Karpas-422 (cell line): Measurements from ENCODE around the gene MAPK13. TPM values are rescaled to one million over a fixed set of nuclear protein-coding genes. Genes with fewer than 3 reads are reported as not detected.
A peak's percentile ranks its signal among the peaks of the same experiment; 100 is the strongest.
"Not testable (repeated sequence)": the region's sequence is repeated elsewhere in the genome, so short reads cannot be mapped to it uniquely, and the experiment has no call there.

Experiments
- DNase-seq: peaks from one replicate; pipeline ENCODE4 v3.0.0-alpha.2; 2015
- H2AFZ ChIP-seq: fragments of 200-600 bp; sonication (generic); 2 replicates; pipeline ENCODE4 v1.6.1; 2014; ENCODE audit warnings: antibody characterized with exemption, low read length, mixed read lengths
- H3K27ac ChIP-seq: fragments of 200-600 bp; sonication (generic); 2 replicates; pipeline ENCODE4 v1.5.1; 2014; ENCODE audit warnings: mild to moderate bottlenecking, low read length, moderate library complexity
- H3K27me3 ChIP-seq: fragments of 200-600 bp; sonication (generic); 2 replicates; pipeline ENCODE4 v1.6.1; 2014; ENCODE audit warnings: low read length, mixed read lengths
- H3K36me3 ChIP-seq: fragments of 200-600 bp; sonication (generic); 2 replicates; pipeline ENCODE4 v1.6.1; 2014; ENCODE audit warnings: low read length, mixed read lengths; ENCODE audit not compliant: insufficient read depth
- H3K4me1 ChIP-seq: fragments of 200-600 bp; sonication (generic); 2 replicates; pipeline ENCODE4 v1.6.1; 2014; ENCODE audit warnings: mild to moderate bottlenecking, low read length, mixed read lengths
- H3K4me2 ChIP-seq: fragments of 200-600 bp; sonication (generic); 2 replicates; pipeline ENCODE4 v1.6.1; 2014; ENCODE audit warnings: low read length, low read depth, mild to moderate bottlenecking; ENCODE audit not compliant: poor library complexity, severe bottlenecking
- H3K4me3 ChIP-seq: fragments of 200-600 bp; sonication (generic); 2 replicates; pipeline ENCODE4 v1.5.1; 2014; ENCODE audit warnings: mild to moderate bottlenecking, antibody characterized with exemption, low read length, mixed read lengths
- H3K79me2 ChIP-seq: fragments of 200-600 bp; sonication (generic); 2 replicates; pipeline ENCODE4 v1.6.1; 2014; ENCODE audit warnings: mild to moderate bottlenecking, low read length, mixed read lengths
- H3K9ac ChIP-seq: fragments of 200-600 bp; sonication (generic); 2 replicates; pipeline ENCODE4 v1.6.0; 2014; ENCODE audit warnings: low read length
- H3K9me2 ChIP-seq: fragments of 200-600 bp; sonication (generic), shearing (Covaris generic); replicated peaks from 2 replicates; pipeline ENCODE4 v1.6.0; 2014; ENCODE audit warnings: mild to moderate bottlenecking, low read length, moderate library complexity; ENCODE audit not compliant: insufficient read depth
- H3K9me3 ChIP-seq: fragments of 300-700, 200-600 bp; sonication (generic); 2 replicates; pipeline ENCODE4 v1.6.1; 2014; ENCODE audit warnings: low read length, mixed read lengths
- H4K20me1 ChIP-seq: fragments of 200-600 bp; sonication (generic); 2 replicates; pipeline ENCODE4 v1.6.1; 2014; ENCODE audit warnings: mild to moderate bottlenecking, antibody characterized with exemption, low read length, low read depth; ENCODE audit not compliant: insufficient read depth
- total RNA-seq: library from RNA; depleted of rRNA; stranded (reverse); fragments of >200 nt; shearing (Covaris generic); gene quantifications from 2 replicates; pipeline ENCODE4 v1.2.3, GENCODE V29; 2014; ENCODE audit warnings: low replicate concordance; rRNA removed

MAPK13 gene
- total RNA-seq = 1.6 and 2.1 TPM in 2 replicates

DNA sequence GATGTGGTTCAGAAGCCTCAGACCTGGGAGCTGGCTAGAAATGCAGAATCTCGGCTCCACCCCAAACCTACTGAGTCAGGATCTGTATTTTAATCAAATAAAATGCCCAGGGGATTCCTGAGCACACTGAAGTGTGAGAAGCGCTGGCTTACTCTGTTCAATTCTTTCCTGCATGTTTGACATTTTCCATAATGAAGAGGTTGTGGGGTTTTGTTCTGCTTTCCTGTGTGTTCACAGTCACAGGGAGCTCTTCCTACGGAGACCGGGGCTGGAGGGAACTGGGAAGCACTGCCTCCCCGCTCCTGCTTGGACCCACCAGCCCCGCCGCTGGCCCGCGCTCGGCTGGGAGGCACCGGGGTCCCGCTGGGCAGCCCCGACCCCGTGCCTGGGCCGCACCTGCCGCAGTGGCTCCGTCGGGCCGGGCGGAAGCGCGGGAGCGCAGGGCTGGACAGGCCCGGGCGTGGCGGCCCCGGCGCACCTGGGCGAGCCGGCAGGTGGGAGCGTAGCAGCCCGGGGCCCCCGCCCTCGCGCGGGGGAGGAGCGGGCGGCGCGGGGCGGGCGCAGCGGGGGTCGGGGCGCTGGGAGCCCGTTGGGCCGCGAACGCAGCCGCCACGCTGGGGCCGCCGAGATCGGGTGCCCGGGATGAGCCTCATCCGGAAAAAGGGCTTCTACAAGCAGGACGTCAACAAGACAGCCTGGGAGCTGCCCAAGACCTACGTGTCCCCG is at the start of gene MAPK13:
Gene MAPK13 (plus strand): TSS at position 573 of the 726 bp plus-strand sequence. CDS start 70 bp downstream, at position 643.
- Histone ChIP-seq H3K27ac (no peak within 1 kb of the TSS), H3K4me3 (peak within 1 kb of the TSS; percentile 61; the same call in 1 of the 2 replicates), H3K9ac (peak within 1 kb of the TSS; percentile 64), H4K20me1 (no peaks in the 10 kb centered on the region), H3K79me2 (no peaks in the 10 kb centered on the region), H3K9me3 (no peaks in the 10 kb centered on the region), H3K36me3 (no peaks in the 10 kb centered on the region), H3K4me1 (peaks cover 31% of the 10 kb centered on the region), H3K9me2 (no peaks in the 10 kb centered on the region), H3K4me2 (peak within 1 kb of the TSS; percentile 74), H2AFZ (peak within 1 kb of the TSS; percentile 96; the same call in 1 of the 2 replicates), H3K27me3 (no peaks in the 10 kb centered on the region)
- peak; percentile 59 for DNase-seq

- H2AFZ ChIP-seq = no peak overlapping the region
- H3K4me3 ChIP-seq = no peak overlapping the region
- no peak overlapping the region for H3K27ac ChIP-seq
- H3K9me3 ChIP-seq = peaks cover 3% of the 10 kb centered on the region
- no peak for DNase-seq
- peaks cover 46% of the 10 kb centered on the region for H3K79me2 ChIP-seq
- H3K9me2 ChIP-seq = no peaks in the 10 kb centered on the region
- H3K27me3 ChIP-seq = no peaks in the 10 kb centered on the region
- no peak overlapping the region for H3K4me2 ChIP-seq
- H3K36me3 ChIP-seq = peaks cover 70% of the 10 kb centered on the region
- no peaks in the 10 kb centered on the region for H4K20me1 ChIP-seq
- peaks cover 38% of the 10 kb centered on the region for H3K4me1 ChIP-seq
- H3K9ac ChIP-seq = no peak overlapping the region
Observed at GRCh38 chr6:36082318-36082717, 48.0 kb upstream of the MAPK13 start.

DNA sequence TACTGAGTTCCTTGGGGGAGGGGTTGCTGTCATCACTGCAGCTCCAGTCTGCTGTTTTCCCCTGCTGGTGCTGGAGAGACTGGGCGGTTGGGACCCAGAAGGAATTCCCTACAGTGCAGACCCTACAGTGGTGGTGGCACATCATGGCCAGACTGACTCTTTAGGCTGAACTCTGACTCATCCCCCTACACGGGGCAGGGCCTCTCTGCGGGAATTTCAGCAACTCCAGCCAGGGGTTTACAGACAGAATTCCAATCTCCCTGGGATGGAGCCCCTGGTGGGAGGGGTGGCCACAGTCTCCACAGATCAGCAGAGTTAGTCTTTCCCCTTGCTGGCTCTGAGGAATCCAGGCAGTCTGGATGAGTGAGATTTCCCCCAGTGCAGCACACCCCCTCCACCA is 46.9 kb upstream of the MAPK13 start:
- Histone ChIP-seq H3K9ac (no peak overlapping the region), H3K27ac (no peak overlapping the region), H3K4me2 (no peak overlapping the region), H2AFZ (no peak overlapping the region), H3K36me3 (peaks cover 61% of the 10 kb centered on the region), H3K4me3 (no peak overlapping the region), H4K20me1 (no peaks in the 10 kb centered on the region), H3K27me3 (no peaks in the 10 kb centered on the region), H3K79me2 (peaks cover 36% of the 10 kb centered on the region), H3K4me1 (peaks cover 39% of the 10 kb centered on the region), H3K9me3 (peaks cover 3% of the 10 kb centered on the region), H3K9me2 (no peaks in the 10 kb centered on the region)
- DNase-seq = no peak

DNA sequence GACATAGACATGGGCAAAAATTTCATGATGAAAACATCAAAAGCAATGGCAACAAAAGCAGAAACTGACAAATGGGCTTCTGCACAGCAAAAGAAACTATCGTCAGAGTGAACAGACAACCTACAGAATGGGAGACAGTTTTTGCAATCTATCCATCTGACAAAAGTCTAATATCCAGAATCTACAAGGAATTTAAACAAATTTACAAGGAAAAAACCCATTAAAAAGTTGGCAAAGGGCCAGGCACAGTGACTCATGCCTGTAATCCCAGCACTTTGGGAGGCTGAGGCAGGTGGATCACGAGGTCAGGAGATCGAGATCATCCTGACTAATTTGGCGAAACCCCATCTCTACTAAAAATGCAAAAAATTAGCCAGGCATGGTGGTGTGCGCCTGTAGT is 42.1 kb upstream of the MAPK13 start:
- H3K79me2 ChIP-seq, H3K4me3 ChIP-seq, H3K9ac ChIP-seq, H3K9me2 ChIP-seq, DNase-seq, H3K4me2 ChIP-seq, H4K20me1 ChIP-seq, H3K9me3 ChIP-seq, H2AFZ ChIP-seq, H3K27ac ChIP-seq, H3K27me3 ChIP-seq: not testable (repeated sequence)
- Histone ChIP-seq H3K4me1 (peaks cover 34% of the 10 kb centered on the region), H3K36me3 (peaks cover 16% of the 10 kb centered on the region; the same call in 1 of the 2 replicates)

DNA sequence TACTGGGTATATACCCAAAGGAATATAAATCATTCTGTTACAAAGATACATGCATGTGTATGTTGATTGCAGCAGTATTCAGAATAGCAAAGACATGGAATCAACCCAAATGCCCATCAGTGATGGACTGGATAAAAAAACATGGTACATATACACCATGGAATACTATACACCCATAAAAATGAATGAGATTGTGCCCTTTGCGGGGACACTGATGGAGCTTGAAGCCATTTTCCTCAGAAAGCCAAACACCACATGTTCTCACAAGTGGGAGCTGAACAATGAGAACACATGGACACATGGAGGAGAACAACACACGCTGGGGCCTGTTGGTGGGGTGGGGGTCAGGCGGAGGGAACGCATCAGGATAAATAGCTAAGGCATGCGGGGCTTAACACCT is 41.3 kb upstream of the MAPK13 start:
- H3K27me3 ChIP-seq = no peaks in the 10 kb centered on the region
- peaks cover 10% of the 10 kb centered on the region; the same call in 1 of the 2 replicates for H3K36me3 ChIP-seq
- no peaks in the 10 kb centered on the region for H3K79me2 ChIP-seq
- no peak overlapping the region for H3K27ac ChIP-seq
- H3K4me3 ChIP-seq = no peak overlapping the region
- no peak overlapping the region for H3K4me2 ChIP-seq
- no peak overlapping the region for H3K9ac ChIP-seq
- no peaks in the 10 kb centered on the region for H3K9me3 ChIP-seq
- DNase-seq = no peak
- no peaks in the 10 kb centered on the region for H3K9me2 ChIP-seq
- H4K20me1 ChIP-seq = no peaks in the 10 kb centered on the region
- H3K4me1 ChIP-seq = peaks cover 33% of the 10 kb centered on the region
- H2AFZ ChIP-seq = no peak overlapping the region

- Histone ChIP-seq H3K4me2 (no peak overlapping the region), H3K79me2 (peaks cover 10% of the 10 kb centered on the region; the same call in 1 of the 2 replicates), H3K9ac (no peak overlapping the region), H3K4me1 (peaks cover 14% of the 10 kb centered on the region), H3K27ac (0 out of 2 replicates have a peak overlapping the region, but pooled peaks have one; percentile 7), H3K4me3 (no peak overlapping the region), H3K9me2 (no peaks in the 10 kb centered on the region), H4K20me1 (no peaks in the 10 kb centered on the region), H3K9me3 (no peaks in the 10 kb centered on the region), H3K36me3 (peaks cover 6% of the 10 kb centered on the region; the same call in 1 of the 2 replicates), H3K27me3 (no peaks in the 10 kb centered on the region), H2AFZ (no peak overlapping the region)
- no peak for DNase-seq
Observed at GRCh38 chr6:36094238-36094637, 36.1 kb upstream of the MAPK13 start.

DNA sequence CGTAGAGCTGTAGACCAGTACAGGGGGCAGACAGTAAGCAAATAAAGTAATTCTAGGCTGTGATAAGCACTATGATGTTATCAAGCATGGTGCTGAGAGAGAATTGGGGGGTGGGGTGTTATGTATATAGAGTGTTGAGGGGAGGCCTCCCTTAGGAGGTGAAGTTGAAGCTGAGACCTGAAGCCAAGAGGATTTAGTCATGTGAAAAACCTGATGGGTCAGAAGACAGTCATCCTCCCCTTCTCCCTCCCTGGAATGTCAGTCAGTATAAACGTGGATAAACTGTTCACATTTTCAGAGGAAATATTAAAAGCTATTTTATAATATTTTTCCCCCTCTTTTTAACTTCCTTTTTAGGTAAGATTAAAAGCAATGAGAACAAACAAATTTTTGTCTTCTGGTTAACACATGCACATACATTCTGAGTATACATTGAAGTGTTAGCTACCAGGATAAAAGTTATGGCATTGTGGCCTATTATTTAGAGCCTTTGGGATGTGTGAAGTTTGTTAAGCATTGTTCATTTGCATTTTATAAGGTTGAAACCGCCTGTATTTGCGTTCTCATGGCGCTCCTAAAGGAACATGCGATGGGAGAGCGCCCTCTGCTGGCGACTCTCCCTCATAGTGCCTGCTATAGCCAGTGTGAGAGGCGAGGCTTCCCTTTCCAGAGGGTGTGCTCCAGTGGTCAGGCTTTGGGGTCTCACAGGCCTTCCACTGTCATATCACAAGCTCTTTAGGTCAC is 35.4 kb upstream of the MAPK13 start:
- H3K27me3 ChIP-seq = no peaks in the 10 kb centered on the region
- peaks cover 6% of the 10 kb centered on the region; the same call in 1 of the 2 replicates for H3K36me3 ChIP-seq
- H4K20me1 ChIP-seq = no peaks in the 10 kb centered on the region
- H3K4me1 ChIP-seq = peaks cover 17% of the 10 kb centered on the region
- 0 out of 2 replicates have a peak overlapping the region, but pooled peaks have one; percentile 7 for H3K27ac ChIP-seq
- H3K4me3 ChIP-seq = no peak overlapping the region
- H2AFZ ChIP-seq = no peak overlapping the region
- H3K9me3 ChIP-seq = no peaks in the 10 kb centered on the region
- peak overlapping the region; percentile 4 for H3K4me2 ChIP-seq
- DNase-seq = peak; percentile 93
- H3K79me2 ChIP-seq = peaks cover 10% of the 10 kb centered on the region; the same call in 1 of the 2 replicates
- no peaks in the 10 kb centered on the region for H3K9me2 ChIP-seq
- H3K9ac ChIP-seq = no peak overlapping the region
